Activated CD4-positive, alpha-beta memory T cell treated with anti-CD3 and anti-CD28 coated beads for 36 hours (primary cell): ENCODE results near the gene SRGAP1. TPM values are rescaled to one million over a fixed set of nuclear protein-coding genes. Genes with fewer than 3 reads are reported as not detected.
A peak's percentile ranks its signal among the peaks of the same experiment; 100 is the strongest.
"Not testable (repeated sequence)": the region's sequence is repeated elsewhere in the genome, so short reads cannot be mapped to it uniquely, and the experiment has no call there.

ENCODE experiments used
- CTCF ChIA-PET: fragments of 350-600 bp; sonication (Branson Sonifier 250); formaldehyde crosslinking; loops from one replicate; lab custom pipeline; 2021; ENCODE audit warnings: antibody characterized with exemption, inconsistent platforms; lab: Charles Lee
- POLR2A ChIA-PET: fragments of 350-600 bp; sonication (Branson Sonifier 250); formaldehyde crosslinking; loops from one replicate; lab custom pipeline; 2021; ENCODE audit warnings: antibody characterized with exemption; lab: Charles Lee
- DNase-seq: peaks from one replicate; pipeline ENCODE4 v3.0.0-alpha.2; 2020
- H3K27ac Mint-ChIP-seq: one replicate; pipeline ENCODE4 v1.8.0; 2021; ENCODE audit warnings: mixed read lengths
- H3K27me3 Mint-ChIP-seq: one replicate; pipeline ENCODE4 v1.8.0; 2021; ENCODE audit warnings: mixed read lengths
- H3K36me3 Mint-ChIP-seq: one replicate; pipeline ENCODE4 v1.8.0; 2021; ENCODE audit warnings: mixed read lengths
- H3K4me1 Mint-ChIP-seq: one replicate; pipeline ENCODE4 v1.8.0; 2021; ENCODE audit warnings: low read depth, mixed read lengths
- H3K4me3 Mint-ChIP-seq: one replicate; pipeline ENCODE4 v1.8.0; 2021; ENCODE audit warnings: mild to moderate bottlenecking, mixed read lengths
- H3K9me3 Mint-ChIP-seq: one replicate; pipeline ENCODE4 v1.8.0; 2021; ENCODE audit warnings: mixed read lengths
- intact Hi-C: fragments of 100-400 bp; cut with micrococcal nuclease; formaldehyde crosslinking; loops from one replicate; pipeline ENCODE4 v1.15.1; 2023
- total RNA-seq, 2 experiments: library from RNA; stranded (reverse); gene quantifications; one replicate each; pipeline ENCODE4 v1.2.3, GENCODE V29; 2021

The SRGAP1 gene
- total RNA-seq, 2 experiments from 2014 or later = 0.10 to 0.12 TPM

DNA sequence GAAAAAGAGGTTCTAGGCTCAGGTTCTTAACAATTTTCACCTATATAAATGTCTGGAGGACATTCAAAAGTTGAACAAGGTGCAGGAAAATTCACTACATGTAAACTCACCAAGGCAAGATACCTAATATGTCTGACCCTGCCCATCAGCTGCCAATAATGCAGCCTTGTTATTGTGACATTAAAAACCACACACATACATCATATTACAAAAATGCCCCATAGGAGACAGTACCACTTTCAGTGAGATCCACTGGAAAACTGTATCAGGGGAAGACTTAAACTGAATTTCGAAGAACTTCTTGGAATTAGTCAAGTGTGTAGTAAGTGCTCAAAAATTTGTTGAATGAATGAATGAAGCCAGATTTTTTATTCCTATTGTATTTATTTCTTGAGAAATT, 294.5 kb downstream of the SRGAP1 start:
- Mint-ChIP-seq H3K27ac (no peak overlapping the region), H3K9me3 (peaks cover 10% of the 10 kb centered on the region), H3K27me3 (no peaks in the 10 kb centered on the region), H3K4me1 (no peaks in the 10 kb centered on the region), H3K36me3 (no peaks in the 10 kb centered on the region), H3K4me3 (no peak overlapping the region)
- POLR2A ChIA-PET = no interaction called here
- CTCF ChIA-PET = no interaction called here
- DNase-seq = no peak
- intact Hi-C loops = no loop called here

DNA sequence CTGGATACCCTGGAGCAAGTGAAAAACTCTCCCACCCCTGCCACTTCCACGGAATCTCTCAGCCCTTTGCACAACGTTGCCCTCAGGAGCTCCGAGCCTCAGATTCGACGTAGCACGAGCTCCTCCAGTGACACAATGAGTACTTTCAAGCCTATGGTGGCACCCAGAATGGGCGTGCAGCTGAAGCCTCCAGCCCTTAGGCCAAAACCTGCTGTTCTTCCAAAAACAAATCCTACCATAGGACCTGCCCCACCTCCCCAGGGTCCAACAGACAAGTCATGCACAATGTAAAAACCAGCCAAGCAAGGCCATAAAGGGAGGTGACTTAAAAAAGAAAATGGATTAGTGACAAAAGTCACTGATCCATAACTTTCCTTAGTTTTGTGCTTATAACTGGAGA, 297.9 kb downstream of the SRGAP1 start:
- Mint-ChIP-seq H3K4me1 (peaks cover 4% of the 10 kb centered on the region), H3K36me3 (no peaks in the 10 kb centered on the region), H3K9me3 (no peaks in the 10 kb centered on the region), H3K27me3 (no peaks in the 10 kb centered on the region), H3K27ac (no peak overlapping the region), H3K4me3 (no peak overlapping the region)
- ChIA-PET CTCF (no interaction called here), POLR2A (no interaction called here)
- DNase-seq = no peak
- intact Hi-C loops = no loop called here

DNA sequence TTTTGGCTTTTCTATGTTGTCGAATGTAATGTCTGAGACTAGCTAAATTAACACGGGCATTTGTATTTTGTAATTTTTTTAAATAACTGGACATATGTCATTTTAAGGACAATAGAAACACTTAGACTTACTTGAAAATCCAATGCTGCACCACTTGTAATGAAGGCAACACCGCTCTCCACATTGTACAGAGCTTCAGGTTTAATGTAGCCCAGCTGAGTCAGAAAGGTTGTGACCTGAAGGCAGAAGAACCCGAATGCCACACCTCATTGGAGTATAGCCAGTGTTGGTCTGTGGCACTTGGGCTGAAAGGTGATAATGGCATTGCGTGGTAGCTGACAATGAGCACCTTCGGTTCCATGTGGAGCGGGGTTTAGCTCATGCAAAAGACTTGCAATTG, 298.3 kb downstream of the SRGAP1 start:
- H3K27ac Mint-ChIP-seq = no peak overlapping the region
- H3K4me3 Mint-ChIP-seq = no peak overlapping the region
- no peaks in the 10 kb centered on the region for H3K9me3 Mint-ChIP-seq
- DNase-seq = no peak
- POLR2A ChIA-PET = no interaction called here
- CTCF ChIA-PET = no interaction called here
- H3K36me3 Mint-ChIP-seq = no peaks in the 10 kb centered on the region
- intact Hi-C loops = no loop called here
- H3K27me3 Mint-ChIP-seq = no peaks in the 10 kb centered on the region
- H3K4me1 Mint-ChIP-seq = peaks cover 5% of the 10 kb centered on the region

DNA sequence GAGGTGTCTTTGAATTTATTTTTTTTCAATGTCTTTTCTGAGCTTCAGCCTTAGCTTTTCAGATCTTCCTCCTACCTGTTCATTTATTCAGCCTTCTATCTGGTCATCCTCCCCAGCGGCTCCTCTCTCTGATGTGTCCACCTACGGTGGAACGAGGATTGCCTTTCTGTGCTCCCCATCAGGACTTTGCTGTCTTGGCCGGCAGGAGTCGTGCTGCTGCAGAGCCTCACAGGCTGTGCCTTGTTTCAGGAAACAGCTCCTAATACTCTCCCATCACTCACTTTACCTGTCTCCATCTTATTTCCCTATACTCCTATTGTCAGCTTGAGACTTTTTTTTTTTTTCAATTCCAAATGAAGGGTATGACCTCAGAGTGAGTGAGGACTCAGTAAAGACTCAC, 300.7 kb downstream of the SRGAP1 start:
- ChIA-PET CTCF (interaction anchor here (0.6 kb wide), 1 partner anchor 21 kb away, joined by 6 read pairs; no protein-coding TSS in a partner anchor), POLR2A (interaction anchor here (0.6 kb wide), 1 partner anchor 258 kb away, joined by 3 read pairs; no protein-coding TSS in a partner anchor)
- no peak for DNase-seq
- intact Hi-C loops = no loop called here
- Mint-ChIP-seq H3K4me3 (no peak overlapping the region), H3K4me1 (peaks cover 5% of the 10 kb centered on the region), H3K27ac (no peak overlapping the region), H3K27me3 (no peaks in the 10 kb centered on the region), H3K9me3 (no peaks in the 10 kb centered on the region), H3K36me3 (peaks cover 3% of the 10 kb centered on the region)

DNA sequence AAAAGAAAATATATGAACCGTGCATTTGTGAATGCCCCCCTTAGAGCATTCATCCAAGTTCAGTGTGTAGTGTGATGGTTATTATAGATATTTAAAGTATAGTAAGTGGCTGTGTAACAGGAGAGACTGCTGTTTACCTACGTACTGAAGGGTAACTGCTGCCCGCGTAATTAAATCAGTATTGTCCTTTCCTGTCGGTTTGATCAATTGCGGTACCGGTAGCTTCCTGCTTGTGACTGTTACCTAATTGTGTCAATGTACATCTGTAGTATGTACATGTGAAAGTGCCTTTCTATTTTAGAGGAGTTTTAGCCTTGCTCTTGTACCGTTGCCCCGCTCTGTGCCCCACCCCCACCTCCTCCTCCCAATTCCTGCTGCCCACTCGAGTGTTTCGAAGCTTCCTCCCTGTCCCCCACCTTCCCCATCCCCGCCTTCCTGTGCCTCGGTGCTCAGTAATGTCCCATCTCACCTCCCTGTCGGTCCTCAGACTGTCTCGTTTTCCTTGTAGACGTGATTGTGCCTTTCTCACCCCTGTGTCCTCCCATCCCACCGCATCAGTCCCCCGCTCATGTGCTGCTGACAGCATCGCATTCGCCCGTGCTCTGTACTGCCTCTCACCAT, 302.6 kb downstream of the SRGAP1 start:
- Mint-ChIP-seq H3K36me3 (peaks cover 3% of the 10 kb centered on the region), H3K4me1 (peaks cover 5% of the 10 kb centered on the region), H3K27ac (no peak overlapping the region), H3K9me3 (no peaks in the 10 kb centered on the region), H3K4me3 (peak overlapping the region; percentile 10), H3K27me3 (no peaks in the 10 kb centered on the region)
- DNase-seq = no peak
- CTCF ChIA-PET = no interaction called here
- POLR2A ChIA-PET = no interaction called here
- intact Hi-C loops = no loop called here

DNA sequence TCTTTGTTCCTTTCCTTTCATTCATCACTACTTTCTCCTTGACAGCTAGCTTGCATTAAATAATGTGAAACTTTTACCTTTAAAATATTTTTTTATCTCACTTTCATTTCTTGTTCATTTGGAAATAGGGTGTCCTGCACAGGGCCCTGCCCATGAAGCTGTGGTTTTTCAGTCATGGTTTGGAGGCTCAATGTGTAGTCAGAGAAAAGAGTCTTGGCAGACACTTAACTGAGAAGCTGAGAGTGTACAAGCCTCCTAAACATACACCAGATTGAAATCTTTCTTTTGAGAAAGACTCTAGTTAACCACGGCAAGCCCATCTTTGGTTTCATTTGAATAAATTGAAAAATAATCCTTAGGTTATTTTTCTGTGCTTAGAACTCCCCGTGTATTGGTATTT, 303.4 kb downstream of the SRGAP1 start:
- DNase-seq = no peak
- no peak overlapping the region for H3K4me3 Mint-ChIP-seq
- CTCF ChIA-PET = no interaction called here
- H3K36me3 Mint-ChIP-seq = peaks cover 3% of the 10 kb centered on the region
- no peaks in the 10 kb centered on the region for H3K27me3 Mint-ChIP-seq
- POLR2A ChIA-PET = no interaction called here
- H3K4me1 Mint-ChIP-seq = peaks cover 5% of the 10 kb centered on the region
- intact Hi-C loops = no loop called here
- no peaks in the 10 kb centered on the region for H3K9me3 Mint-ChIP-seq
- H3K27ac Mint-ChIP-seq = no peak overlapping the region

DNA sequence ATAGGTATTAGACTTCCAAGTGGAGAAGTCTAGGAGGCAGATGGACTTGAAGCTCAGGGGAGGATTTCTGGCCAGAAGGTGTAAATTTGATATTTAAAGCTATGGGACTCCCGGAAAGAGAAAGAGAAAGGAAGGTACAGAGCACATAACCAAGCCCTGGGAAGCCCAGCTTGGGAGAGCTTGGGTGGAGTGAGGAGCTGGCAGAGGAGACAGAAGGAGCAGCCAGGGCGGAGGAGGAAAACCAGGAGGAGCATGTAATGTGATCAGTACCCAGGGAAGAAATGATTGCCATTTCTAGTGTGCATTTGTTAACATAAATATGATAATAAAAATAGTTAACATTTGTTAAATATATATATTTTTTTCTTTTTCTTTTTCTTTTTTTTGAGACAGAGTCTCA, 310.2 kb downstream of the SRGAP1 start:
- no peak overlapping the region for H3K4me3 Mint-ChIP-seq
- POLR2A ChIA-PET = no interaction called here
- peaks cover 4% of the 10 kb centered on the region for H3K36me3 Mint-ChIP-seq
- H3K27me3 Mint-ChIP-seq = no peaks in the 10 kb centered on the region
- CTCF ChIA-PET = no interaction called here
- peaks cover 2% of the 10 kb centered on the region for H3K9me3 Mint-ChIP-seq
- no peak for DNase-seq
- no peak overlapping the region for H3K27ac Mint-ChIP-seq
- no peaks in the 10 kb centered on the region for H3K4me1 Mint-ChIP-seq
- intact Hi-C loops = no loop called here

DNA sequence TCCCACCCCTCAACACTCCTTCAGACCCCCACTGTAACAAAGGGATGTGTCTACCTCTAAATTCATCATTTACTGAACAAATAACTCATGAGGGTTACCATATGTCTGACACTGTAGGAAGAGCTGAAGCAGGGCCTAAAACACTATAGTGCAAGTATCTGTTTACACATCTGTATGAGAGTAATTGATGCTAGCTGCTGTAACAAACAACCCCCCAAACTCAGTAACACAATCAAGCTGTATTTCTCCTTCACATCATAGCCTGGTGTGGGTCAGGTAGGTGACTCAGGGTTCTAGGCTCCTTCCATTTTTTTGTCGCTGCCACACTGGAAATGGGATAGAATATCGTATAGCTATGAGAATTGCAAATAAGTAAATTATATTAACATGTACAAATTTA, 312.6 kb downstream of the SRGAP1 start:
- intact Hi-C loops = no loop called here
- no peak for DNase-seq
- ChIA-PET CTCF (interaction anchor here (0.8 kb wide), 1 partner anchor 20 kb away, joined by 3 read pairs; no protein-coding TSS in a partner anchor), POLR2A (no interaction called here)
- Mint-ChIP-seq H3K9me3 (peaks cover 2% of the 10 kb centered on the region), H3K4me3 (no peak overlapping the region), H3K36me3 (peaks cover 6% of the 10 kb centered on the region), H3K27me3 (no peaks in the 10 kb centered on the region), H3K27ac (no peak overlapping the region), H3K4me1 (no peaks in the 10 kb centered on the region)

DNA sequence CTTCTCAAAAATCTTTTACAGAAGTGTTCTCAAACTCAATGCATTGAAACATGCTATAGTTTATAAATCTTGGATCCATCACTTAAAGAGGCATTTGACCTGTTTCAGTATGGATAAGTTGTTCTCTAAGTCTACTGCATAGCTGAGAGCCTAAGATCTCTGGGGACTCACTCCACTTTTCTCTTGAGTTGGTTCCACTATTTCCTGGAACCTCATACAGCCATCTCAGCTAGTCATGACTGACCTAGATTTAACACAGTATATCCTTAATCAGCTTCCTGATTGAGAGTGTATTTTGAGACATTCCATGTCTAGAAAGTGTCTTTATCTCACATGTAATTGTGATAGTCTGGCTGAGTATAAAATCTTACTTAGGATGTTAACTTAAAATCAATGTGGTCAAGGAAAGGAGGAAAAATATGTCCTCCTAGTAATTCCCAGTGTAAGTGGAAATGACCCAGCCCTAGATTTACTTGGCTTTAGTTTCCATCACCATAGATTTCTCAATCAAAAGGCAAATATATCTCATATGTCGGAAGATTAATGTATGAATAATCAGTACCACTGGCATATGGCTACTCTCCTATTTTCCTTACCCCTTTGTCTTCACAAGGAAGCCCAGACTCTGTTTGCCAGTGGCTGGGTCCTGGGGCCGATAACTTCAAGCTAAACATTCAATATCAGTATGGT, 315.7 kb downstream of the SRGAP1 start:
- H3K27ac Mint-ChIP-seq = no peak overlapping the region

DNA sequence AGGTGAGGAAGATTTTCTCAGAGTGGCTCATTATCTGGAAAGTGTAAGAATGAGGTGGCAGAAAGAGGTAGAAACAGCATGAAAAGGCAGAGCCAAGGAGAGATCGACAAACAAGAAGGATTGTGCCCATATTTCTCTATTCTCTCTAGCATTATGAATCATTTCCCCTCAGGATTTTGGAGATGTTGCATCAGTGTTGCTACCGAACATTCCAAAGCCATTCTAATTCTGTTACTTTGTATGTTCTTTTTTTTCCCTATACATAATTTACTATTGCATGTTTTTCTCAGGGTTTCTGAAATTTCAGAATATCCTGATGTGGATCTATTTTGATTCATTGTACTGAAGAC, 316.2 kb downstream of the SRGAP1 start:
- H3K9me3 Mint-ChIP-seq = peaks cover 2% of the 10 kb centered on the region
- no peak overlapping the region for H3K27ac Mint-ChIP-seq
- H3K36me3 Mint-ChIP-seq = peaks cover 8% of the 10 kb centered on the region
- H3K27me3 Mint-ChIP-seq = no peaks in the 10 kb centered on the region
- H3K4me3 Mint-ChIP-seq = no peak overlapping the region
- POLR2A ChIA-PET = no interaction called here
- no peaks in the 10 kb centered on the region for H3K4me1 Mint-ChIP-seq
- CTCF ChIA-PET = no interaction called here
- intact Hi-C loops = no loop called here
- DNase-seq = no peak

More for the DNA sequence above, 315.7 kb downstream of the SRGAP1 start:
- H3K4me1 Mint-ChIP-seq = no peaks in the 10 kb centered on the region
- ChIA-PET CTCF (no interaction called here), POLR2A (no interaction called here)
- no peak for DNase-seq
- no peak overlapping the region for H3K4me3 Mint-ChIP-seq
- no peaks in the 10 kb centered on the region for H3K27me3 Mint-ChIP-seq
- intact Hi-C loops = no loop called here
- no peaks in the 10 kb centered on the region for H3K9me3 Mint-ChIP-seq
- H3K36me3 Mint-ChIP-seq = peaks cover 8% of the 10 kb centered on the region

DNA sequence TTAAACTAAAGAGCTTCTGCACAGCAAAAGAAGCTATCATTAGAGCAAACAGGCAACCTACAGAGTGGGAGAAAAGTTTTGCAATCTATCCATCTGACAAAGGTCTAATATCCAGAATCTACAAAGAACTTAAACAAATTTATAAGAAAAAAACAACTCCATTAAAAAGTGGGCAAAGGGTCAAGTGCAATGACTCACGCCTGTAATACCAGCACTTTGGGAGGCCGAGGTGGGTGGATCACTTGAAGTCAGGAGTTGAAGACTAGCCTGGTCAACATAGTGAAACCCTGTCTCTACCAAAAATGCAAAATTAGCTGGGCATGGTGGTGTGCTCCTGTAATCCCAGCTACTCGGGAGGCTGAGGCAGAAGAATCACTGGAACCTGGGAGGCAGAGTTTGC, 322.1 kb downstream of the SRGAP1 start:
- H3K27me3 Mint-ChIP-seq, H3K4me1 Mint-ChIP-seq, DNase-seq, H3K4me3 Mint-ChIP-seq, H3K36me3 Mint-ChIP-seq, POLR2A ChIA-PET, H3K27ac Mint-ChIP-seq, H3K9me3 Mint-ChIP-seq, intact Hi-C loops: not testable (repeated sequence)
- CTCF ChIA-PET = interaction anchor here (0.6 kb wide), 1 partner anchor 21 kb away, joined by 6 read pairs; no protein-coding TSS in a partner anchor

DNA sequence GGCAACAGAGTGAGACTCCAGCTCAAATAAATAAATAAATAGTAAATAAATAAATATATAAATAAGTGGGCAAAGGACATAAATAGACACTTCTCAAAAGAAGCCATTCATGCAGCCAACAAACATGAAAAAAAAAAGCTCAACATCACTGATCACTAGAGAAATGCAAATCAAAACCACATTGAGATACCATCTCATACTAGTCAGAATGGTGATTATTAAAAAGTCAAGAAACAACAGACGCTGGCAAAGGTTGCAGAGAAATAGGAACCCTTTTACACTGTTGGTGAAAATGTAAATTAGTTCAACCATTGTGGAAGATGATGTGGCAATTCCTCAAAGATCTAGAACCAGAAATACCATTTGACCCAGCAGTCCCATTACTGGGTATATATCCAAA, 322.5 kb downstream of the SRGAP1 start:
- H3K27me3 Mint-ChIP-seq, H3K27ac Mint-ChIP-seq, POLR2A ChIA-PET, H3K4me1 Mint-ChIP-seq, H3K9me3 Mint-ChIP-seq, H3K4me3 Mint-ChIP-seq, H3K36me3 Mint-ChIP-seq, intact Hi-C loops, DNase-seq, CTCF ChIA-PET: not testable (repeated sequence)

DNA sequence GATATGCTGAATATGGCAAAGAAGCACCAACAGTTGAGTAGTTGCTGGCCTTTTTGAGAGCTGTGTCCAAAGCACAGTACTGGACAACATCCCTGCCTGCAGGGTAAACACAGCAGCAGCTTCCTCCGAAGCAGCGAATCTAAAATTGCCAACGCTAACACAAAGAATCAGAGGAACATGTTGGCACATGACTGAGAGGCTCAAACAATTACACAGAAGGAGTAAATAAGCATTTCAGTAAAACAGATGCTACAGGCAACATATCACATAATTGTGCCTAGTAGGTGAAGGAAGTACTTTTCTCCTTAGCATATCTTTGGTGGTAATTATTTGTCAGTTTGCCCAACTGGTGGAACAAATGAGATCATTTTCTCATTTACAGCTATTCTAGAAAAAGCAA, 325.5 kb downstream of the SRGAP1 start:
- POLR2A ChIA-PET = no interaction called here
- intact Hi-C loops = no loop called here
- CTCF ChIA-PET = no interaction called here
- Mint-ChIP-seq H3K4me1 (no peaks in the 10 kb centered on the region), H3K9me3 (peaks cover 5% of the 10 kb centered on the region), H3K27me3 (no peaks in the 10 kb centered on the region), H3K27ac (no peak overlapping the region), H3K4me3 (no peak overlapping the region), H3K36me3 (peaks cover 4% of the 10 kb centered on the region)
- DNase-seq = no peak
